ENCODE results near the gene UNC5C. TPM values are rescaled to one million over a fixed set of nuclear protein-coding genes. Genes with fewer than 3 reads are reported as not detected.

UNC5C gene
- total RNA-seq, 2 experiments from 2014 or later: not detected

GRCh38 chr4:95429416-95429815, 119.4 kb downstream of the UNC5C start:
- H3K4me3 Mint-ChIP-seq: no peak overlapping the region
- no peaks in the 10 kb centered on the region for H3K4me1 Mint-ChIP-seq (ENCODE audit: low read depth)
- peaks cover 2% of the 10 kb centered on the region for H3K9me3 Mint-ChIP-seq
- DNase-seq (no peak), ATAC-seq (no peak)
- intact Hi-C loops (cut with micrococcal nuclease): no loop called here
- H3K36me3 Mint-ChIP-seq (ENCODE audit: low read depth): no peaks in the 10 kb centered on the region
- H3K27ac Mint-ChIP-seq: no peak overlapping the region
- ChIA-PET POLR2A (no interaction called here), CTCF (no interaction called here)
- no peak for TF ChIP-seq CTCF (IDR thresholded peaks at IDR 0.05)
- H3K27me3 Mint-ChIP-seq: peaks cover 4% of the 10 kb centered on the region

GRCh38 chr4:95428291-95429070, 120.3 kb downstream of the UNC5C start:
- POLR2A ChIA-PET: no interaction called here
- H3K36me3 Mint-ChIP-seq (ENCODE audit: low read depth): no peaks in the 10 kb centered on the region
- no peak overlapping the region for H3K4me3 Mint-ChIP-seq
- CTCF ChIA-PET: no interaction called here
- no peaks in the 10 kb centered on the region for H3K4me1 Mint-ChIP-seq (ENCODE audit: low read depth)
- ATAC-seq (no peak), DNase-seq (no peak)
- intact Hi-C loops (cut with micrococcal nuclease): no loop called here
- H3K27me3 Mint-ChIP-seq: peaks cover 4% of the 10 kb centered on the region
- no peak for TF ChIP-seq CTCF (IDR thresholded peaks at IDR 0.05)
- peaks cover 2% of the 10 kb centered on the region for H3K9me3 Mint-ChIP-seq
- no peak overlapping the region for H3K27ac Mint-ChIP-seq

- ATAC-seq: no peak
- TF ChIP-seq CTCF (IDR thresholded peaks at IDR 0.05): no peak
- no peak for DNase-seq
- Mint-ChIP-seq H3K27me3 (peaks cover 4% of the 10 kb centered on the region), H3K27ac (no peak overlapping the region), H3K36me3 (ENCODE audit: low read depth) (no peaks in the 10 kb centered on the region), H3K9me3 (peaks cover 2% of the 10 kb centered on the region), H3K4me1 (ENCODE audit: low read depth) (no peaks in the 10 kb centered on the region), H3K4me3 (no peak overlapping the region)
- intact Hi-C loops (cut with micrococcal nuclease): no loop called here
- POLR2A ChIA-PET: no interaction called here
- CTCF ChIA-PET: no interaction called here
Observed at GRCh38 chr4:95426455-95426854, 122.3 kb downstream of the UNC5C start.

- CTCF ChIA-PET: no interaction called here
- no peaks in the 10 kb centered on the region for H3K9me3 Mint-ChIP-seq
- intact Hi-C loops (cut with micrococcal nuclease): no loop called here
Observed at GRCh38 chr4:95422436-95422835, 126.3 kb downstream of the UNC5C start.

More at GRCh38 chr4:95422436-95422835, 126.3 kb downstream of the UNC5C start:
- Mint-ChIP-seq H3K27ac (no peak overlapping the region), H3K4me3 (no peak overlapping the region), H3K27me3 (no peaks in the 10 kb centered on the region), H3K4me1 (ENCODE audit: low read depth) (no peaks in the 10 kb centered on the region), H3K36me3 (ENCODE audit: low read depth) (no peaks in the 10 kb centered on the region)
- no peak for ATAC-seq
- DNase-seq: no peak
- POLR2A ChIA-PET: no interaction called here
- TF ChIP-seq CTCF (IDR thresholded peaks at IDR 0.05): no peak

All from activated CD8-positive, alpha-beta T cell treated with anti-CD3 and anti-CD28 coated beads for 36 hours (primary cell).